MG63 (cell line): ENCODE results near the gene CCDC81. TPM values are rescaled to one million over a fixed set of nuclear protein-coding genes. Genes with fewer than 3 reads are reported as not detected.

Experiments
- DNase-seq: peaks from one replicate; pipeline ENCODE4 v3.0.0-alpha.2; 2020
- H3K27me3 ChIP-seq: fragments of 250-450 bp; sonication (Bioruptor Pico); 2 replicates; pipeline ENCODE4 v1.5.1; 2020; ENCODE audit warnings: mild to moderate bottlenecking, moderate library complexity
- H3K36me3 ChIP-seq: fragments of 250-450 bp; sonication (Bioruptor Pico); 2 replicates; pipeline ENCODE4 v1.5.1; 2020; ENCODE audit warnings: mild to moderate bottlenecking, moderate library complexity
- H3K4me3 ChIP-seq: fragments of 250-450 bp; sonication (Bioruptor Pico); 2 replicates; pipeline ENCODE4 v1.5.1; 2020; ENCODE audit warnings: mild to moderate bottlenecking, moderate library complexity
- H3K9me3 ChIP-seq: fragments of 250-450 bp; sonication (Bioruptor Pico); 2 replicates; pipeline ENCODE4 v1.5.1; 2020; ENCODE audit warnings: mild to moderate bottlenecking, moderate library complexity
- total RNA-seq: library from RNA; depleted of rRNA; stranded (reverse); fragments of >200 nt; shearing (Covaris generic); gene quantifications from 2 replicates; pipeline ENCODE4 v1.2.3, GENCODE V29; 2014; ENCODE audit warnings: low replicate concordance

The CCDC81 gene
- total RNA-seq, 1 experiment from 2014 or later = not detected

DNA sequence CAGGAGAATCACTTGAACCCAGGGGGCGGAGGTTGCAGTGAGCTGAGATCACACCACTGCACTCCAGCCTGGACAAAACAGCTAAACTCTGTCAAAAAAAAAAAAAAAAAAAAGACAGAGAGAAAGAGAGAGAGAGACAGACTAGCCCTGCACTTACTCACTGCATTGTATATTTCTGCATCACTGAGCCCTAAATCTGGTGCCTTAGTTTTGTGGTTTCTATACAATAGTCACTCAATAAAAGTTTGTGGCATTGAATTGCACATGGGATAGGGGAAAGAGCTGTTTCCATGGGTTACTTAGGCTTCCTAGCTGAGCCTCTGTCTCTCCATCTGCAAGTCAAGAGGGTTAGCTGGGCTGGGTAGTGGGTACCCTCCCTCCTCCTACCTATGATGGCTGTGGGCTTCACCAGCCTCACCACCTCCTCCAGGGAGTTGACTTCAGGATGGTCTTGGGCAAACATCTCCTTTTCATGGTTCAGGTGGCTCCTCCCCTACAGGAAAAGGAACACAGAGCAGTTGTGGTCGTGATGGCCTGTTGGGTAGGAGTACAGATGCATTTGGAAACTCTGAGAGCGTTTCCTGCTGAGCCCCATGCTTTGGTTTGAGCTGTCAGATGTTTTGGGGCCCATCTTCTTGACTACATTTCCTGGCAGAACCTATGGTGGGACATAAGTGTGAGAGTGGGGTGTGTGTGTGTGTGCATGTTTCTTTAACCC lies 73.2 kb downstream of the CCDC81 start:
- Histone ChIP-seq H3K27me3 (no peaks in the 10 kb centered on the region), H3K36me3 (no peaks in the 10 kb centered on the region), H3K4me3 (no peak overlapping the region), H3K9me3 (no peaks in the 10 kb centered on the region)
- no peak for DNase-seq

- Histone ChIP-seq H3K4me3 (no peak overlapping the region), H3K9me3 (no peaks in the 10 kb centered on the region), H3K27me3 (no peaks in the 10 kb centered on the region), H3K36me3 (no peaks in the 10 kb centered on the region)
- DNase-seq = no peak
Observed at GRCh38 chr11:86449993-86450629, 75.4 kb downstream of the CCDC81 start.

DNA sequence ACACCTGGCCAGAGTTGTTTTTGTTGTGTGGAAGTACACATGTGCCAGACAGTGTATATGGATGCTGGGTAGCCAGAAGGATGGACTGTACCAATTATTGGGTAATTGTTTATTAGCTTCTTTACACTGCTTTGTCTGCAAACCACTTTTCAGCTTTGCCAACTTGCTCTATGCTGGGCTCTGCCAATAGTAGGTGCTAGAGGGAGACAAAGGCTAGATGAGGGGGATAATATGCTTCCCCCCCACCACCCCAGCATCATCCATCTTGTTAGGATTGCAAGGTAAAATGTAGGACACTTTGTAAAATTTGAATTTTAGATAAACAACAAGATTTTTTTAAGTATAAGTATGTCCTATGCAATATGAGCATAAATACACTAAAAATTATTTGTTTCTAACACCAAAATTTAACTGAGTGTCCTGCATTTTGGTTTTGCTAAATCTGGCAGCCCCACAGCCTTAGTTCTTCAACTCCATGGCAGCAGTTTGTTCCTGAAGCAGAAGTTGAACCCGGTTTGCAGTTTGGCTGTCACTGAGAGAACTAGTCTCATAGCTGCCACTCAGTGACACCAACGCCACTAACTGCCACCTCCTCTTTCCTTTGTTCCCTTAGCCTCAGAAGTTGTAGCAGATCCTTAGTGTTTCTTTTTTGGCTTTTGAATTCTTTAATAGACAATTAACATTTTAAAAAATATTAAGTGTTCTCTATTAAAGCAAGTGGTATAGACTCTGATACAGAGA lies 78.8 kb downstream of the CCDC81 start:
- Histone ChIP-seq H3K9me3 (no peaks in the 10 kb centered on the region), H3K36me3 (no peaks in the 10 kb centered on the region), H3K27me3 (no peaks in the 10 kb centered on the region), H3K4me3 (no peak overlapping the region)
- no peak for DNase-seq

DNA sequence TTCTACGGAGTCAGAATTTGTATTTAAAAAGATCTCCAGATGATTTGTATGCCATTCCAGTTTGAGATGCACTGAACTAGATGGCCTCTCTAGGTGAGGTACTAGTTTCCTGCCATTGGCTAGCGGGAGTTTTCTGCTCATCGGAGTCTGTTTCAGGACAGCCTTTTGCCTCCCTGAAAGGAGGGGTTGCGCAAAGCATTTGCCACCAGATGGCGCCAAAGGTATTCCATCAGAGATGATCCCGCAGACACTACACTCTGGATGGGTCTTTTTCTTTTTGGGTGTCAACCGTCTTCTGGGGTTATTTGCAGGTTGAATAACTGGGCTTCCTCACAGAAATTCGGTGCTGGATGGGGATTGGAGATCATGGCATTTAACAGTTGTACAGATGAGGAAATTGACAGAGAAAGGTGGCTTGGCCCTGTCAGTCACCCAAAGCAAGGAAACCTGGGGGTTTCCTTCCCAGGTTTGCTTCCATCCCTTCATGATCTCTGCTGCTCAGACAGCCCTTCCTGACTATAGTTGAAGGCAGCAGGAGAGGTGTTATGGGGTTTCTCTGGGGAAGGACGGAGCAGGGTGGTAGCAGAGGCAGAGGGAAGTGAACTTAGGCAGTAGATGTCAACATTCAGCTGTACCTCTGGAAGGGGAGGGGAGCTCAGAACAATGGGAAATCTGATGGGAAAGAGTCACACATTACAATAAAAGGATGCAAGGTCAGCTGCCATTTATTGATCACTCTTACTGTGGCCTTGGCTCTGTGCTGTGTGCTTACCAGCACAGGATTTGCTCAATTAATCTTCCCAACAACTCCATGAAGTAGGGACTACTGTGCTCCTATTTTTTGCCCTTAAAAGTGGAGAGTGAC lies 81.6 kb downstream of the CCDC81 start:
- Histone ChIP-seq H3K4me3 (no peak overlapping the region), H3K9me3 (no peaks in the 10 kb centered on the region), H3K27me3 (no peaks in the 10 kb centered on the region), H3K36me3 (no peaks in the 10 kb centered on the region)
- DNase-seq = peak; percentile 65

DNA sequence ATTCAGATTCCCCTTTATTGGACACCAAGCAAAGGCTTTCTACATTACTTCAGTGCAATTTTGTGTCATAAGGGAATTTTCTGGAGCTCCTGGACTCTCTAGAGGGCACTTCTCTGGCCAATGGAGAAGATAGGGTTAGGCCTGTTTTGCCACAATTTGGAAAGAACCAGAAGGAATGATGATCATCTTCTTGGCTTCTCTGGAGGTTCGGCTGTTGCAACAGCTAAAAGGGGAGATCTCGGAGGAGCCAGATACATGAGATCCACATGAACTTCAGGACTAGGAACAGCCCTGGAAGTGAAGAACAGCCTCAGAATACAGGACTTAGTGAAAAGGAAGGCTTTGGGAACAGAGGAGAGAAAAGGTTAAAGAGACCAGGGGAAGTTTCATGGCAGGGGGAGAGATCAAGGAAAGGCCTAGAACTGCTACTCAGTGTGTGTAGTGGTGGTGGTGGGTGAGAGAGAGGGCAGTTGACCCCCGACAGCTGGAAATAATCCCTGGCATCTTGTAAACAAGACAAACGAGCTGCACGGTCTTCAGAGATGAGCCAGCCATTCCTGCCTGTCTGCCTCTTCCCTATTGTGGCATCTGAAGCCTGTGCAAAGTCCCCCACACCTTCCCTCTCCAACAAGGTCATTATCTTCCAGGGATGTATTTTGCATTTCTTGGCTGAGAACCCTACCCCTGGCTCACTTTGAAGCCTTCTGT lies 83.8 kb downstream of the CCDC81 start:
- DNase-seq = no peak
- Histone ChIP-seq H3K9me3 (no peaks in the 10 kb centered on the region), H3K4me3 (no peak overlapping the region), H3K36me3 (no peaks in the 10 kb centered on the region), H3K27me3 (no peaks in the 10 kb centered on the region)

GRCh38 chr11:86459002-86459385 lies 84.3 kb downstream of the CCDC81 start:
- Histone ChIP-seq H3K9me3 (no peaks in the 10 kb centered on the region), H3K36me3 (no peaks in the 10 kb centered on the region), H3K4me3 (no peak overlapping the region), H3K27me3 (no peaks in the 10 kb centered on the region)
- DNase-seq = no peak

GRCh38 chr11:86459682-86460460 lies 85.2 kb downstream of the CCDC81 start:
- Histone ChIP-seq H3K4me3 (no peak overlapping the region), H3K27me3 (no peaks in the 10 kb centered on the region), H3K36me3 (no peaks in the 10 kb centered on the region), H3K9me3 (no peaks in the 10 kb centered on the region)
- DNase-seq = peak; percentile 85

DNA sequence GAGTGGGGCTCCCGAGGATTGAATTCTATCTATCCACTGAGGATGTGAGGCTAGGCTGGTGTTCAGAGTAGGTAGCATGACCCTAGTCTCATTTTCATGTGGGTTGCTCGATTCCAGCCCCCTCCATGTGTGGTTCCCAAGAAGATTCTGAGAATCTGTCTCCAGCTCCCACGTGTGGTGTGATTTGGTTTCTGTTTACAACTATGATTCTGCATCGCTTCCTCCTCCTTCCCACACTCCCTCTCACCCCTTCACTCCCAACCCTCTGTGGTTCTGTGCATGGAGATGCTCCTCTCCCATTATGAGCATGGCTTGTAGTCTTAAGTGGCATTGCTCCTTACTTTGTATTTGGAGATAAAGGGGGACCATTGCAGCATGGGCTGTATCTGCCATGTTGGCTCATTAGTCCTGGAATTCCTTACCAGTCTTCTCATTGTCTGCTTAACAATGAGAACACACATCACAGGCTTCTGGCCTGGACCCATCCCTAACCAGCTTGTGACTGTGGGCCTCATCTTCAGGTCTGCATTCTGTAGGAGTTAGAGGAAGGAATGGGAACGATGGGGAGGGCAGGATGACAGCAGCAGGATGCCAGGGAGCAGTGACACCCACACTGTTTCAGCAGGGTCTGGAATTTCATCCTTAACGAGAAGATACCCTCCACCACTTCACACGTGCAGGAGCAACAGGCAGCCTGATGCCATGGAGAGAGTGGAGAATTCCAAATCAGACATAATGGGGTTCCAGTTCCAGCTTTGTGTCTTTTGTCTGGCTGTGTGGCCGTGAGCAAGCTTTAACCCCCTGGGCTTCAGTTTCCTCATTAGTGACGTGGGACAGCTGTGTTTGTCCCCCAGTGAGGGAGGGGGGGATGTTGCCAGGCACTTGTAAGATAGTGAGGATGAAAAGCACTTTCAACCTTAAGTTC lies 86.0 kb downstream of the CCDC81 start:
- DNase-seq = no peak
- no peaks in the 10 kb centered on the region for H3K36me3 ChIP-seq

GRCh38 chr11:86461892-86462291 lies 87.2 kb downstream of the CCDC81 start:
- no peaks in the 10 kb centered on the region for H3K36me3 ChIP-seq

More for the DNA sequence above, 86.0 kb downstream of the CCDC81 start:
- Histone ChIP-seq H3K9me3 (no peaks in the 10 kb centered on the region), H3K27me3 (no peaks in the 10 kb centered on the region), H3K4me3 (no peak overlapping the region)

DNA sequence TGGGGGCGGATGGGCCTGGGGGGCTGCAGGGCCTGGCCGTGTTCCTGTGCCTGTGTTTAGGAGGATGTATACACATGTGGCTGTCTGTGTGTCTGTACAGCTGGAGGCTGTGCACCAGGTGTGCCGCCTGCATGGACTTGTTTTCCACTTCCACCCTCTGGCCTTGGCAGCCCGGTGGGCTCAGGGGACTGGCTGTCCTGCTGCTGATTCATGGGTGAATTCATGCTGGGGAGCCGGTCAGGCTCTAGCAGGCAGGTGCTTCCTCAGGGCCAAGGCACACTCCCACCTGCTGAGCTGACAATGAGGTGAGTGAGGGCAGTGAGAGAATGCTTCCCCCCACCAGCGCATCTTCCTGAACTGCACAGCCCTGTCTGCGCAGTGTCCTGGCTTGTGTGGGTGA lies 88.4 kb downstream of the CCDC81 start:
- no peak for DNase-seq
- no peak overlapping the region for H3K4me3 ChIP-seq
- no peaks in the 10 kb centered on the region for H3K9me3 ChIP-seq
- H3K36me3 ChIP-seq = no peaks in the 10 kb centered on the region
- no peaks in the 10 kb centered on the region for H3K27me3 ChIP-seq

More at GRCh38 chr11:86461892-86462291, 87.2 kb downstream of the CCDC81 start:
- Histone ChIP-seq H3K4me3 (no peak overlapping the region), H3K9me3 (no peaks in the 10 kb centered on the region), H3K27me3 (no peaks in the 10 kb centered on the region)
- no peak for DNase-seq

- Histone ChIP-seq H3K4me3 (no peak overlapping the region), H3K9me3 (no peaks in the 10 kb centered on the region), H3K27me3 (no peaks in the 10 kb centered on the region), H3K36me3 (no peaks in the 10 kb centered on the region)
- DNase-seq = no peak
Observed at GRCh38 chr11:86463955-86464354, 89.3 kb downstream of the CCDC81 start.

- DNase-seq = no peak
- no peaks in the 10 kb centered on the region for H3K36me3 ChIP-seq
- no peak overlapping the region for H3K4me3 ChIP-seq
- H3K27me3 ChIP-seq = no peaks in the 10 kb centered on the region
- no peaks in the 10 kb centered on the region for H3K9me3 ChIP-seq
Observed at GRCh38 chr11:86464509-86465221, 90.0 kb downstream of the CCDC81 start.

GRCh38 chr11:86468169-86468568 lies 93.5 kb downstream of the CCDC81 start:
- no peaks in the 10 kb centered on the region for H3K9me3 ChIP-seq
- H3K36me3 ChIP-seq = no peaks in the 10 kb centered on the region
- H3K27me3 ChIP-seq = no peaks in the 10 kb centered on the region
- no peak for DNase-seq
- no peak overlapping the region for H3K4me3 ChIP-seq
